ENCODE results near the gene NFE2L2. TPM values are rescaled to one million over a fixed set of nuclear protein-coding genes. Genes with fewer than 3 reads are reported as not detected.

NFE2L2 gene
- total RNA-seq, 1 experiment from 2014 or later, result 104 TPM

DNA sequence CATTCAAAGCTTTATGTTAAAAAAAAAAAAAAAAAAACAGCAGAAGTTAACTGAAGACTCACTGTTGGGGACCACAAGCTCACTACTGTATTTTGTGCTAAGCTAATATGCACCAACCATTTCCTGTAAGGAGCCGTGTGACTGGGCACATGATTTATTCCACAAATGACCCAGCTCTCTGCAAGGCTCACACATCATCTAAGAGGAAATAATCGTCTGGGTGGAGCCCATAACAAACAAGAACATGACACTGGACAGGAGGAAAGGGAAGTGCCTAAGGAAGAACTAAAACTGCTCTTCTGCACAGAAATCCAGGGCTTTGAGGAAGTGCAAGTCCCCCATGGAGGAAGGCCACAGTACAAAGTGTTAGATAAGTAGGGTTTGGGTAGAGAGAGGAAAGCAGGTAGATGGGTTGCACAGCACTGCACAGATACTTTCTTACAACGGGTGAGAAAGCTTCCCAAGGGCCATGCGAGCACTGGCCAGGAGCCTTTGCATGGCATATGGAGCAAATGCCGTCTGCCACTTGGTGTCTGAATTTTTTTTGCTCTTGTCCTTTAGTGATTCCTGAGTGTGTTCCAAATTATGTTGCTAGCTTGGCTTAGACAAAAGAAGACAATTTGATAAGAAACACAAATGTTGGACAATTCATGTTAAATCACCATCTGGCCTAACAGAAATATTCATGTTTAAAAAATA, 24.4 kb downstream of the NFE2L2 start:
- ChIA-PET CTCF (interaction anchor here (0.5 kb wide), 1 partner anchor 14 kb away, joined by 3 read pairs; no protein-coding TSS in a partner anchor), POLR2A (interaction anchor here (0.6 to 2.2 kb wide), 4 partner anchors 12 to 42 kb away, joined by 4 to 12 read pairs (median 6); partner anchors contain the start of gene NFE2L2)
- H3K36me3 ChIP-seq (ENCODE audit: control insufficient read depth, insufficient read depth, low read length), result no peaks in the 10 kb centered on the region
- BruUV-seq (replicated peaks), result TSS peak; percentile 7
- in situ Hi-C loops (cut with HindIII; ENCODE audit: low pct_unique_long_range_greater_than_20kb, low sequenced_read_pairs) (no loop called here), intact Hi-C loops (cut with micrococcal nuclease; ENCODE audit: unreplicated experiment) (loop anchor here (10.0 kb wide), 1 partner anchor 155 kb away; the partner anchor contains the start of gene AGPS)
- peak; percentile 22; the same call in 1 of the 2 replicates for TF ChIP-seq POLR2AphosphoS5 (IDR thresholded peaks at IDR 0.05; ENCODE audit: low read depth, low read length)
- TF ChIP-seq, protein P1, sequence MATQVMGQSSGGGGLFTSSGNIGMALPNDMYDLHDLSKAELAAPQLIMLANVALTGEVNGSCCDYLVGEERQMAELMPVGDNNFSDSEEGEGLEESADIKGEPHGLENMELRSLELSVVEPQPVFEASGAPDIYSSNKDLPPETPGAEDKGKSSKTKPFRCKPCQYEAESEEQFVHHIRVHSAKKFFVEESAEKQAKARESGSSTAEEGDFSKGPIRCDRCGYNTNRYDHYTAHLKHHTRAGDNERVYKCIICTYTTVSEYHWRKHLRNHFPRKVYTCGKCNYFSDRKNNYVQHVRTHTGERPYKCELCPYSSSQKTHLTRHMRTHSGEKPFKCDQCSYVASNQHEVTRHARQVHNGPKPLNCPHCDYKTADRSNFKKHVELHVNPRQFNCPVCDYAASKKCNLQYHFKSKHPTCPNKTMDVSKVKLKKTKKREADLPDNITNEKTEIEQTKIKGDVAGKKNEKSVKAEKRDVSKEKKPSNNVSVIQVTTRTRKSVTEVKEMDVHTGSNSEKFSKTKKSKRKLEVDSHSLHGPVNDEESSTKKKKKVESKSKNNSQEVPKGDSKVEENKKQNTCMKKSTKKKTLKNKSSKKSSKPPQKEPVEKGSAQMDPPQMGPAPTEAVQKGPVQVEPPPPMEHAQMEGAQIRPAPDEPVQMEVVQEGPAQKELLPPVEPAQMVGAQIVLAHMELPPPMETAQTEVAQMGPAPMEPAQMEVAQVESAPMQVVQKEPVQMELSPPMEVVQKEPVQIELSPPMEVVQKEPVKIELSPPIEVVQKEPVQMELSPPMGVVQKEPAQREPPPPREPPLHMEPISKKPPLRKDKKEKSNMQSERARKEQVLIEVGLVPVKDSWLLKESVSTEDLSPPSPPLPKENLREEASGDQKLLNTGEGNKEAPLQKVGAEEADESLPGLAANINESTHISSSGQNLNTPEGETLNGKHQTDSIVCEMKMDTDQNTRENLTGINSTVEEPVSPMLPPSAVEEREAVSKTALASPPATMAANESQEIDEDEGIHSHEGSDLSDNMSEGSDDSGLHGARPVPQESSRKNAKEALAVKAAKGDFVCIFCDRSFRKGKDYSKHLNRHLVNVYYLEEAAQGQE (IDR thresholded peaks at IDR 0.05; ENCODE audit: insufficient read depth in 1 of 2, low read depth in 2 of 2, low read length in 1 of 2), result no peak
- peak overlapping the region; percentile 94 for H3K27ac ChIP-seq (ENCODE audit: low read length)
- peaks cover 90% of the 10 kb centered on the region for H3K4me1 ChIP-seq (ENCODE audit: control insufficient read depth, insufficient read depth, low read length)
- DNase-seq (ENCODE audit: low read depth, low spot score) (peak; percentile 66), ATAC-seq (peak; percentile 31; the same call in 1 of the 2 replicates)
- H3K9me3 ChIP-seq (ENCODE audit: control insufficient read depth, insufficient read depth, low read depth, low read length), result no peaks in the 10 kb centered on the region
- peak overlapping the region in 1 of 2 experiments; percentile 15; a peak in 1 of 4 replicates for H3K4me3 ChIP-seq (ENCODE audit: low read depth in 2 of 2, low read length in 2 of 2)
- no peaks in the 10 kb centered on the region for H3K27me3 ChIP-seq (ENCODE audit: control insufficient read depth, insufficient read depth, low read length)

DNA sequence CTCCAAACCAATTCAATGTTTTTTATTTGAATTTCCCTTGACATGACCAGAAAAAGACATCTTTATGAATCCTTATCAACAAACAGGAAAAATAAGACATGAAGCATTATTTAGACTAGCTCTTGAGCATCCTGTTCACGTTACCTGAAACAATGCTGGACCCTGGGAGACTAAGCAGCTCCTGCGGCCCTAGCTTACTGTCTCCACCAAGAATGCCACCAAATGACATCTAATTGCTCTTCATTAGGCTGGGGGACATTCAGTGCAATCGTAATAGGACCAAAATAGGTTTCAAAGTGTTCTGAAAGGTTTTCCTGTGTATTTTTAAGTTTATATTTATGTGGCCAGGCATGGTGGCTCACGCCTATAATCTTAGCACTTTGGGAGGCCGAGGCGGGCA, 25.5 kb downstream of the NFE2L2 start:
- ChIA-PET POLR2A (interaction anchor here (2.2 kb wide), 1 partner anchor 25 kb away, joined by 12 read pairs; the partner anchor contains the start of gene NFE2L2), CTCF (no interaction called here)
- Histone ChIP-seq H3K27ac (ENCODE audit: low read length) (peak overlapping the region; percentile 94), H3K27me3 (ENCODE audit: control insufficient read depth, insufficient read depth, low read length) (no peaks in the 10 kb centered on the region), H3K4me1 (ENCODE audit: control insufficient read depth, insufficient read depth, low read length) (peaks cover 84% of the 10 kb centered on the region), H3K9me3 (ENCODE audit: control insufficient read depth, insufficient read depth, low read depth, low read length) (no peaks in the 10 kb centered on the region), H3K4me3 (ENCODE audit: low read depth in 2 of 2, low read length in 2 of 2) (no peak overlapping the region; a peak in 1 of 4 replicates), H3K36me3 (ENCODE audit: control insufficient read depth, insufficient read depth, low read length) (peaks cover 5% of the 10 kb centered on the region; the same call in 1 of the 2 replicates)
- intact Hi-C loops (cut with micrococcal nuclease; ENCODE audit: unreplicated experiment) (no loop called here), in situ Hi-C loops (cut with HindIII; ENCODE audit: low pct_unique_long_range_greater_than_20kb, low sequenced_read_pairs) (no loop called here)
- no TSS peak for BruUV-seq (replicated peaks)
- no peak for TF ChIP-seq POLR2AphosphoS5 (IDR thresholded peaks at IDR 0.05; ENCODE audit: low read depth, low read length)
- no peak for TF ChIP-seq SIN3A (IDR thresholded peaks at IDR 0.05; ENCODE audit: borderline replicate concordance, insufficient read depth, low read depth, low read length)
- TF ChIP-seq, protein P2, sequence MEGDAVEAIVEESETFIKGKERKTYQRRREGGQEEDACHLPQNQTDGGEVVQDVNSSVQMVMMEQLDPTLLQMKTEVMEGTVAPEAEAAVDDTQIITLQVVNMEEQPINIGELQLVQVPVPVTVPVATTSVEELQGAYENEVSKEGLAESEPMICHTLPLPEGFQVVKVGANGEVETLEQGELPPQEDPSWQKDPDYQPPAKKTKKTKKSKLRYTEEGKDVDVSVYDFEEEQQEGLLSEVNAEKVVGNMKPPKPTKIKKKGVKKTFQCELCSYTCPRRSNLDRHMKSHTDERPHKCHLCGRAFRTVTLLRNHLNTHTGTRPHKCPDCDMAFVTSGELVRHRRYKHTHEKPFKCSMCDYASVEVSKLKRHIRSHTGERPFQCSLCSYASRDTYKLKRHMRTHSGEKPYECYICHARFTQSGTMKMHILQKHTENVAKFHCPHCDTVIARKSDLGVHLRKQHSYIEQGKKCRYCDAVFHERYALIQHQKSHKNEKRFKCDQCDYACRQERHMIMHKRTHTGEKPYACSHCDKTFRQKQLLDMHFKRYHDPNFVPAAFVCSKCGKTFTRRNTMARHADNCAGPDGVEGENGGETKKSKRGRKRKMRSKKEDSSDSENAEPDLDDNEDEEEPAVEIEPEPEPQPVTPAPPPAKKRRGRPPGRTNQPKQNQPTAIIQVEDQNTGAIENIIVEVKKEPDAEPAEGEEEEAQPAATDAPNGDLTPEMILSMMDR (IDR thresholded peaks at IDR 0.05), result no peak
- TF ChIP-seq TCF7L2 (IDR thresholded peaks at IDR 0.05; ENCODE audit: low read depth, low read length), result no peak
- TF ChIP-seq, protein P1 (IDR thresholded peaks at IDR 0.05; ENCODE audit: insufficient read depth in 1 of 2, low read depth in 2 of 2, low read length in 1 of 2), result no peak
- ATAC-seq (no peak), DNase-seq (ENCODE audit: low read depth, low spot score) (no peak)

Measured in Panc1 (cell line).